Breast epithelium (tissue), 4 donors: ENCODE measurements around the gene POLN. TPM values are rescaled to one million over a fixed set of nuclear protein-coding genes. Genes with fewer than 3 reads are reported as not detected.

Source experiments
- DNase-seq, 2 donors: peaks; one replicate each; pipeline ENCODE4 v3.0.0-alpha.2; 2019; ENCODE audit warnings: low spot score in 2 of 2
- H3K27ac ChIP-seq, 2 donors: fragments of 200-600 bp; sonication (generic) in 1 of 2; one replicate each; pipeline ENCODE4 v1.5.1; 2016 to 2019; ENCODE audit warnings: mild to moderate bottlenecking in 1 of 2
- H3K27me3 ChIP-seq, 2 donors: fragments of 200-600 bp; sonication (generic) in 1 of 2; one replicate each; pipeline versions ENCODE4 v1.5.1 to v1.6.0; 2017 to 2019; ENCODE audit warnings: control low read depth in 1 of 2, mild to moderate bottlenecking in 1 of 2
- H3K36me3 ChIP-seq: fragments of 200-600 bp; one replicate; pipeline ENCODE4 v1.5.1; 2019
- H3K4me1 ChIP-seq, 2 donors: fragments of 200-600 bp; sonication (generic); one replicate each; pipeline ENCODE4 v1.5.1; 2016 to 2019; ENCODE audit warnings: control low read depth in 1 of 2
- H3K4me3 ChIP-seq, 3 donors: fragments of 200-600 bp; sonication (generic); 1 replicate in 2 of 3; 2 replicates in 1 of 3; pipeline ENCODE4 v1.5.1; 2016 to 2019; ENCODE audit warnings: mild to moderate bottlenecking in 3 of 3, moderate library complexity in 2 of 3
- H3K9me3 ChIP-seq, 2 donors: fragments of 200-600 bp; sonication (generic) in 1 of 2; one replicate each; pipeline ENCODE4 v1.5.1; 2016 to 2019; ENCODE audit warnings: control low read depth in 1 of 2
- CTCF ChIP-seq, 3 donors: fragments of 450-650 bp; IDR thresholded peaks; one replicate each; pipeline ENCODE4 v1.5.1; 2016 to 2017; ENCODE audit warnings: antibody characterized with exemption in 3 of 3, mild to moderate bottlenecking in 3 of 3, moderate library complexity in 3 of 3
- POLR2A ChIP-seq: fragments of 450-650 bp; IDR thresholded peaks from one replicate; pipeline ENCODE4 v1.6.1; 2016; ENCODE audit warnings: antibody characterized with exemption, mild to moderate bottlenecking, moderate library complexity
- POLR2AphosphoS5 ChIP-seq, 3 donors: sonication (generic); formaldehyde crosslinking; IDR thresholded peaks; one replicate each; pipeline ENCODE4 v1.6.1; 2017; ENCODE audit warnings: antibody characterized with exemption in 3 of 3
- intact Hi-C: fragments of 100-400 bp; cut with DNase I; formaldehyde crosslinking; loops from one replicate; pipeline ENCODE4 v1.15.1; 2023; ENCODE audit warnings: low total_unique reads
- total RNA-seq, 3 donors: library from RNA; depleted of rRNA; stranded (reverse); fragments of >200 nt; gene quantifications; one replicate each; pipeline ENCODE4 v1.1.0, GENCODE V29; 2016

Gene POLN
- total RNA-seq, 3 donors from 2014 or later, result 3.3 to 4.7 (median 4.3) TPM

- no peaks in the 10 kb centered on the region for H3K9me3 ChIP-seq
- no peaks in the 10 kb centered on the region for H3K27me3 ChIP-seq
- TF ChIP-seq POLR2A (no peak), CTCF (IDR thresholded peaks at IDR 0.05) (no peak), POLR2AphosphoS5 (IDR thresholded peaks at IDR 0.05) (no peak)
- H3K4me1 ChIP-seq, result no peaks in the 10 kb centered on the region
- H3K4me3 ChIP-seq, result no peak overlapping the region
- DNase-seq, result no peak
- intact Hi-C loops, result no loop called here
- no peak overlapping the region for H3K27ac ChIP-seq
- no peaks in the 10 kb centered on the region for H3K36me3 ChIP-seq
Observed at GRCh38 chr4:2125831-2126230, 116.1 kb downstream of the POLN start.

GRCh38 chr4:2125023-2125422, 116.9 kb downstream of the POLN start:
- Histone ChIP-seq H3K4me1 (no peaks in the 10 kb centered on the region), H3K36me3 (no peaks in the 10 kb centered on the region), H3K9me3 (no peaks in the 10 kb centered on the region), H3K4me3 (no peak overlapping the region), H3K27ac (no peak overlapping the region), H3K27me3 (no peaks in the 10 kb centered on the region)
- intact Hi-C loops, result no loop called here
- no peak for DNase-seq
- TF ChIP-seq POLR2A, result no peak
- no peak for TF ChIP-seq POLR2AphosphoS5 (IDR thresholded peaks at IDR 0.05)
- TF ChIP-seq CTCF (IDR thresholded peaks at IDR 0.05), result no peak

- no peak for TF ChIP-seq CTCF (IDR thresholded peaks at IDR 0.05)
- TF ChIP-seq POLR2A, result no peak
- TF ChIP-seq POLR2AphosphoS5 (IDR thresholded peaks at IDR 0.05), result no peak
- no peaks in the 10 kb centered on the region for H3K4me1 ChIP-seq
- H3K4me3 ChIP-seq, result no peak overlapping the region
- H3K27me3 ChIP-seq, result no peaks in the 10 kb centered on the region
- H3K9me3 ChIP-seq, result no peaks in the 10 kb centered on the region
- no peak overlapping the region for H3K27ac ChIP-seq
- no peak for DNase-seq
- intact Hi-C loops, result no loop called here
- no peaks in the 10 kb centered on the region for H3K36me3 ChIP-seq
Observed at GRCh38 chr4:2116687-2117400, 125.1 kb downstream of the POLN start.

GRCh38 chr4:2105559-2105958, 136.4 kb downstream of the POLN start:
- no peaks in the 10 kb centered on the region for H3K4me1 ChIP-seq
- H3K9me3 ChIP-seq, result peaks cover 17 to 29% of the 10 kb centered on the region in 2 donors

More at GRCh38 chr4:2105559-2105958, 136.4 kb downstream of the POLN start:
- no peak for TF ChIP-seq CTCF (IDR thresholded peaks at IDR 0.05)
- TF ChIP-seq POLR2A, result no peak
- no peak for TF ChIP-seq POLR2AphosphoS5 (IDR thresholded peaks at IDR 0.05)
- H3K4me3 ChIP-seq, result no peak overlapping the region
- no peaks in the 10 kb centered on the region for H3K36me3 ChIP-seq
- no peak overlapping the region for H3K27ac ChIP-seq
- no peaks in the 10 kb centered on the region for H3K27me3 ChIP-seq
- intact Hi-C loops, result no loop called here
- DNase-seq, result no peak
